ENCODE data around the gene CRYBA2. TPM values are rescaled to one million over a fixed set of nuclear protein-coding genes. Genes with fewer than 3 reads are reported as not detected.

CRYBA2 gene
- not detected in 2 replicates for total RNA-seq

GRCh38 chr2:218993345-218994315, at the start of gene CRYBA2:
TSS of gene CRYBA2 (minus strand) at chr2:218993422. CDS start at chr2:218993176, 246 bp downstream.
- no peak within 1 kb of the TSS for H2AFZ ChIP-seq (ENCODE audit: low read length)
- DNase-seq (ENCODE audit: insufficient read length, low spot score, missing footprints), result peak; percentile 90
- H3K4me1 ChIP-seq (ENCODE audit: insufficient read depth, low read length), result peaks cover 6% of the 10 kb centered on the region

DNA sequence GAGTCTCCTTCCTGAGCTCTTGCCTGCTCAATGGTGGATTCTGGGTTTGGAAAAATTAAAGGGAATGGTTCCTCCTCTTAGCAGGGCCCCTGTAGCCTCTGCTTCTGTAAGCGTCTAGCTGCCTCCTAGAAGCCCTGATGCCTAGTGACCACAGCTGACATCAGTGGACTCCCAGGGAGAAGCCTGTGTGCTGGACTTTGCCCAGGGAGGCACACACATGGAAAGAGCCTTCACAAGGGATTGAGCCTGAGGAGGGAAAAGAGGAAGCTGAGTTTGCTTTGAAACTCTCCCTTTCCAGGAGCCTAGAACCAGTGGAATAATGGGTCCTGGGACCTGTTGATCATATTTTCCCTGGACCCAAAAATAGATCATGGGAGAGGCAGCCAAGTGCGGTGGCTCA, 49.5 kb upstream of the CRYBA2 start:
- Histone ChIP-seq H4K20me1 (ENCODE audit: insufficient read depth, low read length) (no peaks in the 10 kb centered on the region), H3K27me3 (ENCODE audit: insufficient read depth, low read length) (peaks cover 31% of the 10 kb centered on the region), H3K4me1 (ENCODE audit: insufficient read depth, low read length) (peaks cover 5% of the 10 kb centered on the region), H3K27ac (ENCODE audit: low read depth, low read length) (no peak overlapping the region), H3K4me3 (ENCODE audit: insufficient read depth, low read length) (no peak overlapping the region), H3K36me3 (ENCODE audit: insufficient read depth, low read length) (no peaks in the 10 kb centered on the region), H3K79me2 (ENCODE audit: insufficient read depth, low read length) (no peaks in the 10 kb centered on the region), H3K4me2 (ENCODE audit: insufficient read depth, low read length) (no peak overlapping the region), H2AFZ (ENCODE audit: low read length) (no peak overlapping the region), H3K9me3 (ENCODE audit: low read depth, low read length) (no peaks in the 10 kb centered on the region)
- DNase-seq (ENCODE audit: insufficient read length, low spot score, missing footprints), result peak; percentile 15
- no peak for TF ChIP-seq CTCF (IDR thresholded peaks at IDR 0.05; ENCODE audit: extremely low read depth, low read depth, low read length)

More at GRCh38 chr2:218993345-218994315, at the start of gene CRYBA2:
- no peaks in the 10 kb centered on the region for H3K79me2 ChIP-seq (ENCODE audit: insufficient read depth, low read length)
- no peaks in the 10 kb centered on the region for H3K36me3 ChIP-seq (ENCODE audit: insufficient read depth, low read length)
- no peaks in the 10 kb centered on the region for H3K9me3 ChIP-seq (ENCODE audit: low read depth, low read length)
- TF ChIP-seq CTCF (IDR thresholded peaks at IDR 0.05; ENCODE audit: extremely low read depth, low read depth, low read length), result no peak
- peaks cover 71% of the 10 kb centered on the region for H3K27me3 ChIP-seq (ENCODE audit: insufficient read depth, low read length)
- H4K20me1 ChIP-seq (ENCODE audit: insufficient read depth, low read length), result peaks cover 7% of the 10 kb centered on the region
- H3K4me2 ChIP-seq (ENCODE audit: insufficient read depth, low read length), result peak within 1 kb of the TSS; percentile 72
- H3K4me3 ChIP-seq (ENCODE audit: insufficient read depth, low read length), result peak within 1 kb of the TSS; percentile 47
- no peak within 1 kb of the TSS for H3K27ac ChIP-seq (ENCODE audit: low read depth, low read length)

DNA sequence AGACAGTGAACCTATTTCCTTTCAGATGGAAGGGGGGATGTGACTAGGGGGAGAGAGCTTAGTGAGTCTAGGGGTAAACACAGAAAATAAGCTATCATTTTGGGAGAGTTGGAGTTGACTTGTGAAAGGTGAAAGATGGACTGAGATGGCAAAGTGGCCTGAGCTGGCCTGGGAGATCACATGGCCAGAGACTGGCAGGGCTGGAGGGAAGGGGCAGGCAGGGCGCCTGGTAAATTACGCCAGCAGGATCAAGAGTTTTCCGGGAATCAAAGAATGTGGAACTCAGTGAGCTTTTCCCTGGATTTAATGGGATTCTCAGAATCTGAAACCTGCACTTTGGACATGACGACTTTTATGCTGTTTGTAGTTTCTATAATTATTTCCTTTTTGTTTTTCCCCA, 48.9 kb upstream of the CRYBA2 start:
- H3K4me3 ChIP-seq (ENCODE audit: insufficient read depth, low read length), result no peak overlapping the region
- H3K36me3 ChIP-seq (ENCODE audit: insufficient read depth, low read length), result no peaks in the 10 kb centered on the region
- no peaks in the 10 kb centered on the region for H4K20me1 ChIP-seq (ENCODE audit: insufficient read depth, low read length)
- H3K27me3 ChIP-seq (ENCODE audit: insufficient read depth, low read length), result peaks cover 36% of the 10 kb centered on the region
- no peak overlapping the region for H2AFZ ChIP-seq (ENCODE audit: low read length)
- peaks cover 5% of the 10 kb centered on the region for H3K4me1 ChIP-seq (ENCODE audit: insufficient read depth, low read length)
- no peaks in the 10 kb centered on the region for H3K9me3 ChIP-seq (ENCODE audit: low read depth, low read length)
- peak; percentile 66 for DNase-seq (ENCODE audit: insufficient read length, low spot score, missing footprints)
- no peak overlapping the region for H3K4me2 ChIP-seq (ENCODE audit: insufficient read depth, low read length)
- no peaks in the 10 kb centered on the region for H3K79me2 ChIP-seq (ENCODE audit: insufficient read depth, low read length)
- TF ChIP-seq CTCF (IDR thresholded peaks at IDR 0.05; ENCODE audit: extremely low read depth, low read depth, low read length), result no peak
- no peak overlapping the region for H3K27ac ChIP-seq (ENCODE audit: low read depth, low read length)

DNA sequence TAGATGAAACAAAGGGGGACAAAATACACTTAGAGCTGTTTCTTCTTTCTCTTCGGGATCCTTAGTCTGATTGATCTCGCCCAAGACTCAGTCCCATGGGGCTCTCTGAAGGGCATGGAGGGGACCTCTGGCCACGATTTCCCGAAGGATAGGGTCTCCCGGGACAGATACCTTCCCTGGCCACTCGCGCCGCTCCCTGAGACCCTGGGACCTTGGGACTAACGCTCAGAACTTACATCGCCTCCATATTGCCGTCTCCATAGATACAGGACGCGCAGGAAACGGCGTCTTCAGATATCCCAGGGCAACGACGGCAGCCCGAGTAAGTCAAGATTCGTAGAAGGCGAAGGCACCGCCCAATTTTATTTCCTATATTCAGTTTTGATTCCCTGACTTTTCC, 48.0 kb upstream of the CRYBA2 start, which contains the start of gene CFAP65:
TSS of gene CFAP65 (minus strand) at position 265 of the 400 bp plus-strand sequence. CDS start 2,468 bp downstream, outside the sequence.
- peak within 1 kb of the TSS; percentile 85 for H3K4me2 ChIP-seq (ENCODE audit: insufficient read depth, low read length)
- no peaks in the 10 kb centered on the region for H3K79me2 ChIP-seq (ENCODE audit: insufficient read depth, low read length)
- peaks cover 5% of the 10 kb centered on the region for H3K4me1 ChIP-seq (ENCODE audit: insufficient read depth, low read length)
- H3K9me3 ChIP-seq (ENCODE audit: low read depth, low read length), result no peaks in the 10 kb centered on the region
- peaks cover 36% of the 10 kb centered on the region for H3K27me3 ChIP-seq (ENCODE audit: insufficient read depth, low read length)
- no peaks in the 10 kb centered on the region for H4K20me1 ChIP-seq (ENCODE audit: insufficient read depth, low read length)
- peak; percentile 69 for DNase-seq (ENCODE audit: insufficient read length, low spot score, missing footprints)
- H3K4me3 ChIP-seq (ENCODE audit: insufficient read depth, low read length), result peak within 1 kb of the TSS; percentile 70
- no peak for TF ChIP-seq CTCF (IDR thresholded peaks at IDR 0.05; ENCODE audit: extremely low read depth, low read depth, low read length)
- H3K27ac ChIP-seq (ENCODE audit: low read depth, low read length), result no peak within 1 kb of the TSS
- H2AFZ ChIP-seq (ENCODE audit: low read length), result peak within 1 kb of the TSS; percentile 97
- H3K36me3 ChIP-seq (ENCODE audit: insufficient read depth, low read length), result no peaks in the 10 kb centered on the region
